NCI-H526 treated with DMSO at 0.1 percent for 48 hours (cell line): ENCODE measurements around the gene SMIM12.

Source experiments
- DNase-seq: peaks from one replicate; lab custom pipeline; 2025; lab: John Stamatoyannopoulos, UW

SMIM12 gene, protein sequence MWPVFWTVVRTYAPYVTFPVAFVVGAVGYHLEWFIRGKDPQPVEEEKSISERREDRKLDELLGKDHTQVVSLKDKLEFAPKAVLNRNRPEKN

DNA sequence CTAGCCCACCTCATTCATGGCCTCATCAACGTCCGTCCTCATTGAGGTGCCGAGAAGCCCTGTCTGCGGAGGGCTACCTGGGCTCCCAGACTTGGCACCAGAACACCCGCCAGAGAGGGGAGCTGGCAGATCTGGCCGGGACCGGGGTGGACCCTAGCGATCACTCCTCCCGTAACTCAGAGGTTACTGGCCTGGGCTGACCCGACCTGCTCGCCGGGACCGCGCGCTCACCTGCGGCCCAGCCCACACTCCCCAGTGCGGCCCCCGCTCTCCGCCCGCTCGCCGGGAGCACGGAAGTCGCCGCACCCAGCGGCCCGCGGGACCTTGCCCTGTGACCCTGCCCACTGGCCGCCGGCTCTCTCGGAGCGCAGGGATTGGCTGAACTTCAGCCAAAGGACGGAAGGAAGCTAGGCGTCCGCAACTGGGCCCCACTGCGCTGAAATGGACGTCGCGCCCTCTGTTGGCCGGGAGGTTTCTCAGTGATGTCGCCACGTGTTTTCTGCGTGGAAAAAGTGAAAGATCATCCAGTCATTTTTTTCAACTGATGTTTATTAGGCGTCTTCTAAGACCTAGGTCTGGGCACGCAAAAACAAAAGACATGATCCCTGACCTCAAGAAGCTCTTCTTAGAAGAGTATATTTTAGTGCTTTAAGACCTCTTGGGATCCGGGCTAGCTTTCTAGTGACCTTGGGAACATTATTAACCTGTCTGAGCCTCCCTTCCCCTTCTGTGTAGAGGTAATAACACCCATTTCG lies at the start of gene SMIM12:
Gene SMIM12, minus strand, starts transcription at position 304 of the 755 bp plus-strand sequence. CDS start 3,772 bp downstream, outside the sequence.
- peak; percentile 85 for DNase-seq

DNA sequence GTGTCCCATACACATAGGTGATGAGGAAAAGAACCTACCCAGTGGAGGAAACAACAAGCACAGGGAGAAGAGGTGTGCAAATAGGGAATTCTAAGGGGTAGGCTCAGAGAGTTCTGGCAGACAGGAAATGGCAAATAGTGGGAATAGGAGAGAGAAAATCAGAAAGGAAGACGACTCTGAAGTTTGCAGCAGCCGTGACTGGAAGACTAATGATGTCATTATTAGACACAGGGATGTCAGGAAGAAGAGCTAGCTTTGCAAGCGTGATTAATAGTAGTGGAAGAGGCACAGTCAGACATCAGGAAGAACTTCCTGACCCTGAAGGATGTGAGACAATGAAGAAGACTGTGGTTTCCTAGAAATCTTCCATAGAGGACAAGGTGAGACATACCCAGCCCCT lies 48.8 kb upstream of the SMIM12 start:
- DNase-seq, result no peak

DNA sequence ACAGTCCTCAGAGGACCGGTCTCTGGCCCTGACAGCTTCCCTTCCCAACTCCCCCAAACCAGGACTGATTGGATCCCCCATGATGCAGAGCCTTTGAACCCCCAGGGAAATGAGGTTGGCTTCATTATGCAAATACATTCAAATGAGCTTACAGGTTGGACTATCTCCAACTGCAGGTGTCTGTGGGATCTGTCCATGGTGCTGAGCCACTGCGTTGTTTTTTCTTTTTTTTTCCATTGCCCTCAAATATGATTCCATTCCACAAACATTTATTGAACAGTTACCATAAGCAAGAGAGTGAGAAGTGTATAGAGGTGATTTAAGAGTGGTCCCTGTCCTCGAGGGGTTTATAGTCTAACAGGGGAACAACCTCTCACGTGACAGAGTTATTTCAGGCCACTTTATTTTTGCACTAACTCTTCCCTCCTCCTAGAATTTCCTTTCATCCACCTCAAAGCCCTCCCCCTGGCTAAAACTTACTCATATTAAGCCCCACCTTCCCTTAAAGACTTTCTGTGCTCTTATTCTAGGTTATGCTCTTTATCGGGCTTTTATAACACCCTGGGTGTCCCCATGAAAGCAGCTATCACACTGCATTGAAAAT lies 48.0 kb upstream of the SMIM12 start:
- peak; percentile 60 for DNase-seq

DNA sequence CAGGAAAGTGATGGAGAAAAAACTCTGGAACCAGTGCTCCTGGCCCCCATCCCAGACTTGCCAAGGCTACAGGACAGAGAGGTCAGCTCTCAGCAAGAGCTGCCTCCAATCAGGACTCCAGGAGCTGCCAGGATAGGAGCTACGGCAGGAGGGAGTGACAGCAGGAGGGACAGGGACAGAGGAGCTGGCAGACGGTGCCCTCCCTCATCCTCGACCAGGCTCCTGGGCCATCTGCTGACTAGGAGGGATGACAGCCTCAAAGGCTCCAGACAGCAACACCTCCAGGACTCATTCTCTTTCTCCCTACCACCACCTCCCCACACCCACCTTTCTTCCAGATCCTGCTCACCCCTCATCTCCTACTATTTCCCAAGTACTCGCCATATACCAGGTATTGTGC lies 47.2 kb upstream of the SMIM12 start:
- no peak for DNase-seq

DNA sequence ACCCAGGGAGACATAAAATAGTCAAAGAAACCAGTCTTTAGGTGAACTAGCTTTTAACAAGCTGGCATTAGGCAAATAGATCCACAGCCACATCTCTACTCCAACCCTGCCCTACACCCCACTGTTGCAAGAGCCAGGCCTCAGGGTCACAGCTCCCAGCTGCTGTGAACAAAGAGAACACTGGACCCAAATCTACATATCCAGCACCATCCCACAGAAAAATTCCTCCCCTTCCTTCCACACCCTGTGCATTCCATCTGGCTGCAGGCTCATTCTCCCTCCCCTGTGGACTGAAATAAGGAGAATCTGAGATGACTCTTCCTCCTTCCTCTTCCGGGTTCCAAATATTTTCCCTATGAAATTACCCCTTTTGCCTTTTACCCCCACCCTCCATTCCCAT lies 46.7 kb upstream of the SMIM12 start:
- DNase-seq, result no peak

DNA sequence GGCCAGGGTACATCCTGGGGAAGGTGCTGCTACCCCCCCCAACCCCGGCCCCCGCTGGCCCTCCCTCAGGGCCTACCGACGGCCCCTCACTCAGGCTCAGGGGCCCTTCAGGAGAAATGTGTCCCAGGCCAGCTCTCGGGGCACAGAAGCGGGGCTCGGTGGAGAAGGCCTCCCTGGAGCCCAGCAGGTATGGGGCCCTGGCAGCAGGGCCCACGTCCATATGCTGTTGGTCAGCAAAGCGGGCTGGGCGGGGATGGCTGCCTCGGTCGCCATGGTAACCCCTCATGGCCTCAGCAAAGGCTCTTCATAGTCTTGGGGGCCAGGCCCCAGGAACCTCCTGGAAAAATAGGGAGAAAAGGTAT lies 45.5 kb upstream of the SMIM12 start:
- no peak for DNase-seq

DNA sequence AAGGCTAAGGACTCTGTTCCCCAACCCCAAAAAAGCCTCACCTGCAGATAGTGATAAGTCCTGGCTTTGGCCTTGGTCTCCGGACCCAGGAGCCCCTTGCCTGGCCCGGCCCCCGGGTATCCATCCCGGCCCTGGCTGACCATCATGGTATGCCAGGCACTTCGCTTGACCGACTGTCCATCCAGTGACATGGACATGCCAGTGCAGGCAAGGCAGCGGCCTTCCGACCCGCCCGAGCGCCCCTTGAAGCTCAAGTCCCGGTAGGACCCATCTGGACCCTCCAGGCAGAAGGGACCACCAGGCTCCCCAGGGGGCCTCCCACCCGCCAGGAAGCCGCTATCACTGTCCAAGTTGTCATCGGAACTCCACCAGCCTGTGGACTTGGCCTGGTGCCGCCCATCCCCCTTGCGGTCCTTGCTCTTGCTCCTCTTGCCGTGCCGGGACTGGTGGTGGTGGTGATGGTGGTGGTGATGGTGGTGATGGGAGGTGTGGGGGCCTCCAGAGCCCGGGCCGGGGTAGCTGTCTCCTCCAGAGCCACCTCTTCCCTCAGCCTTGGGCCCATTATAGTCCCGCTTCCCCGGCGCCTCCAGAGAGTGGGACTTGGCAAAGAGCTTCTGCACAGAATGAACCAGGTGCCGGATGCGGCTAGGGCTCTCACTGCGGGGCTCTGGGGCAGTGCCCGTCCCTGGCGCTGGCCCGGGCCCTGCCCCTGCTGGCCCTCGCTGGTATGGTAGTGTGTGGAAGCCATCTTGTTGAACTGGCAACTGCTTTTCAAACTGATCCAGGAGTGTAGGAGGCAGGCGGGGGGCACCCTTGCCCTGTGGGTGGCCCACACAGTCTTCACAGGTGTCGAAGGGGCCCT lies 44.9 kb upstream of the SMIM12 start:
- no peak for DNase-seq

DNA sequence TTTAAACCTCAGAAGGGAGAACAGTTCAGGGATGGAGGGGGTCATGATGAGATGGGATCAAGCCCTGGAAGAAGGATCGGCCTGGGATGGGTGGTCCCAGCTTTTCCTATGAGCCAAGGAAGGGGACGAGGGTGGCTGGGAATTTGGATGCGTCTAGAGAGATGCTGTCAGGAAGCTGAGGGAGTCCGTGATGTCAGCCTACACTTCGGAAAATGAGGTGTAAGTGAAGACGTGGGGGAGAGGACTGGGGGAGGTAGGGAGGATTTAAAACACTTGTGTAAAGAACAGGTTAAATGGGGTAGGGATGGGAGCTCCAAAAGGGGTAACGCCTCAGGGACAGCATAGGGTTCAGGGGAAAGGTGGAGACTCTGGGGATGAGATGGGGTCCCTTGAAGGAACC lies 42.4 kb upstream of the SMIM12 start:
- DNase-seq, result no peak

DNA sequence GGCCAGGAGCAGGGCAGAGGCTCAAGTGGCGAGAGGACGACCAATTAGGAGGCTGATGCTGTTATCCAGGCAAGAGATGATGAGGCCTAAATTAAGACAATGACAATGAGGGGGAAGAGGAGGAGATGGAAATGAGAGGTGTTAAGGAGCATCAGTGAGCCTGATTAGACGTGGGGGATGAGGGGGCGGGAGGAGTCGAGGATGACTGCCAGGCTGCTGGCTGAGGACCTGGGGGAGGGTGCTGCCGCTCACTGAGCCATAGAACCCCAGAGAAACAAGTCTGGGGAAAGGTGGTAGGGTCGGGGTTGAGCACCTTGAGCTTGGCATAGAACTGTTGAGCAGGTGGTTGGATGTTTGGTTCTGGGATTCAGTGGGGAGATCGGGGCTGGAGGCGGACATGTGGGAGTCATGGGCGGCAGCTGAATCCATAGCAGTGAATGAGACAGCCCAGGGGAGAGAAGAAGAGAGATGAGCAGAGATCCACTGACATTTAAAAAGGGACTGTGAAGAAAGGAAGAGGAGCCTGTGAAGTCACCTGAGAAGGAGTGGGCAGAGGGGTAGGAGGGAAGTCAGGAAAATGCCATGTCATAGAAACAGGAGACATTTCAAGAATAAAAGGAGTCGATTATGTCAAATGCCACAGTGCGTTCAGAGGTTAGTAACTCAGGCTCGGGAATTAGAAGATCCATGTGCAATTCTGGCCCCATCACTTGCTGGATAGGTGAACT lies 41.4 kb upstream of the SMIM12 start:
- no peak for DNase-seq

DNA sequence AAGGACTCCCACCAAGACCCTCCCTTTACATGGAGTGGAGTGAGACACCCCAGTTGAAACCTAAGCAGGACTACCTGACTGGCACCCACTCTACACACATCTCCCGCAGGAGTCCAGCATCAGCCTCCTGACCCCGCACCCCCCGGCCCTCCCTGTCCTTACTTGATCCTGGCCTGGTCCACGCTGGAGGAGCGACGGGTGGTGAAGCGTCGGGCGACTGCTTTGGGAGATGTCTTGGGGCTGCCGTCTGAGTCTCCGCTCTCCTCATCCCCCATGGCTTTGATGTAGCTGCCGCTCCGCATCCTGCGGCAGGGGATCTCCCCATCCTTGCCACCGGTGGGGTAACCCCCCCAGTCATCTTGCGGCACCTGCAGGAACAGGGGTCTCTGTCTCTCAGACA lies 40.4 kb upstream of the SMIM12 start:
- no peak for DNase-seq

DNA sequence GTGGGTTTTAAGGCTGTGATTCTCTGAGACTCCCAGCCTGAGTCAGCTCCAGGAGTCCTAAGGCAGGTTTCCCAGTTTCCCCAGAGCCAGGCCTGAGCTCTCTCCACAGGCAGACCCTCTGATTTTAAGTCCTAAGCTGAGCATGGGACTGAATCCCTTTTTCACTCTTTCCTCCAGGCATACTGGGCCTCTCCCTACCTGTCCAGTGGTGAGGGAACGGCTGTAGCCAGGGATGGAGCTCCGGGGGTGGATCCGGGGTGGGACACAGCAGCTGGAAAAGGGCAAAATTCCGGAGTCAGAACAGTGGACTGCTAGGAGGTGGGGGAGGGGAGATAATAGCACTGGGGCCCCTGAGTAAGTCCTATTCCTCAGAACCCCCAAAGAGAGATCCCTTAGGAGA lies 39.9 kb upstream of the SMIM12 start:
- DNase-seq, result no peak

DNA sequence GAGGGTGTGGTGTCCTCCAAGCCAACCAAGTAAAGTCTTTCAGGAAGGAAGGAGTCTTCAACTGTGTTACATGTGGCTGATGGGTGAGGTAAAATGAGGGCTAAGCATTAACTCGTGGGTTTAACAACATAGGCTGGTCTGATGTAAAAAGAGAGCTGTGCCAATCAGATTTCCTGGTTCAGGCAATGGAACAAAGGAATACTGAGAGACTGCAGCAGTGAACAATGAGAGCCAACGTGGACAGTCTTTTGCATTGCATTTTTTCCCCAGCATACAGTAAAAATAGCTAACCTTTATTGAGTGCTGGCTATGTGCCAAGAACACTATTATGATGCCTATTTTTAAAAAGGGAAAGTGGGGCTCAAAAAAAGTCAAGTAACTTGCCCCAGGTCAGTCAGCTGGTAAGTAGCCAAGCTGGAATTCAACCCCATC lies 38.8 kb upstream of the SMIM12 start:
- no peak for DNase-seq

DNA sequence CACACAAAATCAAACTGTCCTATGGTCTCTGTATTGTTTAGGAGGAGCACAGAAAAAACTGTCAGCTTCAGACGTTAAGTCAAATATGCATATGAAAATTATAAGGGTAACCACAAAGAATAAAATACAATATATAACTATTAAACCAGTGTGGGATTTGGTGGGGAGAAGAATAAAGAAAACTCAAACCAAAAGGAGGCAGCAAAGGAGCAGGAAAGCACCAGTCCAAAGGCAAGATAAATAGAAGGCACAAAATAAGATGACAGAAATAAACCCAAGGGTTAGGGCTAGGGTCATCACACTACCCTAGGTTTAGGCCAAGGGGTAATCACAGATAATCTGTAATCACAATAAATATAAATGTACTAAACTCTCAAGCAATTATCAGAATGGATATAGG lies 37.1 kb upstream of the SMIM12 start:
- peak; percentile 45 for DNase-seq

DNA sequence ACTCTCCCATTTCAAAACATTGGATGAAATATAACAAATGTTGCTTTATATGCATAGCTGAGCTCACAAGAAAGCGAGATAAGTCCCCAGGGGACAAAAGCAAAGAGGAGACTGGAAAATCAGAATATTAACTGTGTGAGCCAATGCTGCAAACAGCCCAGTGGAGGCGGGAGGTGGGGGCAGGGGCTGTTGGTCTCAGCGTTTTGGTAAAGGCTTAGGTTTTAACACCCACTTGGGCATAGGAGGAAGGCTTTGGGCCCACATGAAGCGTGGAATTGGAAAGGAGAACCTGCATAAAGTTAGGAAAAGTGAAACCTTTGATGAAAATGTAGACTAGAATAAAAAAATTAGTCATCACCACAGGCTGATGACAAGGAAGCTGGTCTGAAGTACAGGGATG lies 30.2 kb upstream of the SMIM12 start:
- no peak for DNase-seq

DNA sequence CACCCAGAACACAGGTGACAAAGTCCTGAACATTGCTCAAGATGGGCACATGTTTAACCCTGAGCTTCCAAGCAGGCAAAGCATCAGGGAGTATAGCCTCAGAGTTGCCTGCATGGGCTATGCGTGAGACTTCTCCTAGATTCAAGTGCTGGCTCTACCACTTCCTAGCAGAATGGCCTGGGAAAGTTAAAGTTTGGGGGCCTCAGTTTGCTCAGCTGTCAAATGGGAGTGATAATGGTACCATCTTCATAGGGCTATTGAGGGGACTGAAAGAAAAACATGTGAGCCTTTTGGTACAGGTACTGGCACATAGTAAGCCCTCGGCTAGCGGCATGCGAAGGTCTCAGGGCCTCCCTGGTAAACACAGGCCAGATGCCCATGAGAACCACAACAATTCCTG lies 28.0 kb upstream of the SMIM12 start:
- no peak for DNase-seq

DNA sequence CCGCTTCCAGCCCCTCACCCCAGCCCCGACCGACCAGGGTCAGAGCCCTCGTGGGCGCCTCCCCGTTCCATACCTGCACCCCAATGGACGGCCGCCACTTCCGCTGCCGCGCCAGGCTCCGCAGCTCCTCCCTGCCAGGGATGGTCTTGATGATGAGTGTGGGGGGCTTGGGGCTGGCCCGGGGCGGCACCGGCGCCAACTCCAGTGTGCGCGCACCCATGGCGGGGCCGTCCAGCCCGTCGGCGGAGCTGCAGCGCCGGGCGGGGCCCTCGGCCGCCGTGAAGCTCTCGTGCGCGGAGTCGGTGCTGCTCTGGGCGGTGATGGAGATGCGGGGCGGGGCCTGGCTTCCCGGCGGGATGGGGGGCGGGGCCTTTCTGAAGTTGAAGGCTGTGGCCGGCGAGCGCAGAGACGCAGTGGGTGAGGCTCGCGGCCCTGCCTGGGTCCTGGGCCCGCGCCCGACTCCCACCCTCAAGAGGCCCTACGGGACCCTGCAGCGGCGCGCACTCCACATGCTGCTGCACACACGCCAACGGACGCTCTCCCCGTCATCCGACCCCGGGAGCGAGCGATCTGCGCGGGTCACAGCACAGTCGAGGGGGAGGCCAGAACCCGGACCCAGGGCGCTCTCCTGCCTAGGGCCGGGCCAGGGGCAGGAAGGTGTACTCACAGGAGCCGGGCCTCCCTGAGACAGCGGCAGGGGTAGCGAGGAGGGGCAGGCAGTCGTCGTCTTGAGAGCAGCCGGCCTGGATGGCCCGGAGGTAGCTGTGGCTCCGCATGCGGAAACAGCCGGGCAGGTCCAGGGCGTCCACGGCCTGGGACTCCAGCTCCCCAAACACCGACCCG lies 26.1 kb upstream of the SMIM12 start:
- DNase-seq, result no peak

DNA sequence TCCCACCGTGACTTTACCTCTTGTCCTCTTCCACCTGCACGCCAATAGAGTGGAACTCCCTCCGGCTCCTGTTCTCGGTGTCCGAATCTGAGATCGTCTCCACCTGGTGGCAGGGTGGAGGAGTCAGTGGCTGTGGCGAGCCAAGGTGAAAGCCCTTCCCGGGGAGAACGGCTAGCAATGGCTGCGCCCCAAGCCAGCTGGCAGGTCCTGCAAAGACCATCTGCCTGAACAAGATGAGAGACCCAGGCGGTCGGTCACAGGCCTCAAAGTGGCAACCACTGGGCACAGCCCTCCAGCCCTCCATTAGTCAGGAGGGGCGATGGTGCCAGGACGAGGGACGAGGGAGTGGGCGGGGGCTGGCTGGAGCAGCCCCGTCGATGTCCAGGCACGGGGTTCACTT lies 25.4 kb upstream of the SMIM12 start:
- no peak for DNase-seq

DNA sequence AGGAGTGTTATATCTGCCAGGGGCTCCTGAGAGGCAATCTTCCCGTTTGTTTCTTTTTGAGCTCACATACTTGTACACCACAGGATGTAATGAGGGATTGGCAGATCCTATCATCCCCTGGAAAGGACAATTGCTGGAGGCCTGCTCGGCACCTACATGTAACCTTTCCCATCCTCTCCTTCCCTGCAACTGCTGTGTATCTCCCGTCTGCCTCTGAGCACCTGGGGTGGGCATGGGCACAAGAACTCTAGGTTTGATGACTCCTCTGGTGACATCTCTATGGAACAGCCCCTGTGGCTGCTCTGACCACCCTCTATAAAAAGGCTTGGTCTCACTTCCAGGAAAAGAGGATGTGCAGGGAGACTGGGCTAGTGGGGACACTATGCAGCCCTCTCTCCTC lies 25.0 kb upstream of the SMIM12 start:
- no peak for DNase-seq

DNA sequence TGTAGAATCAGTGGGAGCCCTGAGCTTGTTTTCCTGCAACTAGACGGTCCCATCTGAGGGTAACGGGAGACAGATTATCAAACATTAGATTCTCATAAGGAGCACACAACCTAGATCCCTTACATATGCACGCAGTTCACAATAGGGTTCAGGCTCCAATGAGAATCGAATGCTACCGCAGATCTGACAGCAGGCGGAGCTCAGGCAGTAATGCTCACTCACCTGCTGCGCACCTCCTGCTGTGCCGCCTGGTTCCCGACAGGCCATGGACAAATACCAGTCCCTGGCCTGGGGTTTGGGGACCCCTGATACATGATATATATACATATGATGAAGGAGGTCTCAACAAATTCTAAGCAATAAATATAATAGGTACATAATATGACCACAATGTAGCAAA lies 19.7 kb upstream of the SMIM12 start:
- no peak for DNase-seq

DNA sequence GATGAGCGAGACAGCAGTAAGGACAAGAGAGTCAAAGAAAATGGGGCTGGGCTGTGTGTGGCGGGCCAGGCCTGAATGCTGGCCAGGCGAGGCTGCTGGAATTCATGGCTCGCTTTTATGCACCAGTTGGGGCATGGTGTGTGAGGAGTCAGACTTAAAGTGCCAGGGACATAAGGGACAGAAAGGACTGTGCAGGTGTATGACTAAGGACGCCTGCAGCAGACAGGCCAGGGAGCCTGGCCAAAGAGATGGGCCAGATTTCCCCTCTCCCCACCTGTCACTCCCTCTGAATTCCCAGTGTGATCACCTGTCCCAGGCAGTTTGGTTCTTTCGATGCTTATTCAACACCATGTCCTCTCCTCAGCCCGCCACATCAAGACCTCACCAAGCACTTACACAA lies 16.9 kb upstream of the SMIM12 start:
- no peak for DNase-seq

DNA sequence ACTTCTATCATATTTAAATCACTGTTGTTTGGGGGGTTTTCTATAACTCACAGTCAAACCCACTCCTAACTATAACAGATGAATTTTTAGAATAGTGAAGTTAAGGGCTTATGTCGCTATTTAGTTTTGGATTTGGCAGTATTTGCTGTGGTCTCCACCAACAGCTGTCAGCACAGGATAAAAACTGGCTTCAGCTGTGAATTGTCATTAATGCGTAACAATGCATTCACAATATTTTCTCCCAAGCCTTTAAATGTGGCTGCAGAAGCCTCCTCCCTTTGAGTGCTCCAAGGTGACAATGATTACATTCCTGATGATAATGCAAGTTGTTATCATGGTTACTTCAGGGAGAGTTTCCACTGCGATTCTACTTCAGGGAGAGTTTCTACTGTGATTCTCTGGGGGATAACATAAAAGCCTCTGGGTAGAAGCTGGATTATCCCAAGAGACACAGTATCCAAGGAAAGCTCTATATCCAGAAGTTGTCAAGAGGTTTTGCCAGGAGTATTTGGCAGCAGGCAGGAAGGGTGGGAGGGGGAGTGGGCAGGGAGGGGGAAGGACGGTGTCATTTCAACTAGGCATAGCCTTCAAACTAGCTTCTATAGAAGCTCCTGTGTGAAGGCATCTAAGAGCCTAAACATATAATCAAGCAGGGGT lies 14.9 kb upstream of the SMIM12 start:
- DNase-seq, result no peak
